ENCODE measurements around the gene LIN54.
"Not testable (repeated sequence)": the region's sequence is repeated elsewhere in the genome, so short reads cannot be mapped to it uniquely, and the experiment has no call there.

The LIN54 gene

DNA sequence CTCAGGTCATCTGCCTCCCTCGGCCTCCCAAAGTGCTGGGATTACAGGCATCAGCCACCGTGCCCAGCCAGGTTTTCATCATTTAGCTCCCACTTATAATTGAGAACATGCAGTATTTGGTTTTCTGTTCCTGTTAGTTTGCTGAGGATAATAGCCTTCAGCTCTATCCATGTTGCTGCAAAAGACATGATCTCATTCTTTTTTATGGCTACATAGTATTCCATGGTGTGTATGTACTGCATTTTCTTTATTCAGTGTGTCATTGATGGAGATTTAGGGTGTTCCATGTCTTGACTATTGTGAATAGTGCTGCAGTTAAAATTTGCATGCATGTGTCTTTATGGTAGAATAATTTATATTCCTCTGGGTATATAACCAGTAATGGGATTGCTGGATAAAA, 96.7 kb downstream of the LIN54 start:
- not testable (repeated sequence) for H3K9me3 ChIP-seq (ENCODE audit: insufficient read depth, low read depth, low read length); H3K27me3 ChIP-seq (ENCODE audit: insufficient read depth, low read length); H4K8ac ChIP-seq (ENCODE audit: low read depth, low read length); H3K4me1 ChIP-seq (ENCODE audit: control insufficient read depth in 1 of 2, insufficient read depth in 2 of 2, low read length in 2 of 2); H3K4ac ChIP-seq (ENCODE audit: low read depth, low read length); H3K14ac ChIP-seq (ENCODE audit: low read length); H2BK120ac ChIP-seq (ENCODE audit: insufficient read depth, low read length, poor library complexity); H3K36me3 ChIP-seq (ENCODE audit: control insufficient read depth in 1 of 2, insufficient read depth in 2 of 2, low read length in 2 of 2); H2BK5ac ChIP-seq (ENCODE audit: low read depth, low read length, poor library complexity); DNase-seq; H3K79me2 ChIP-seq (ENCODE audit: control insufficient read depth, insufficient read depth, low read length, poor library complexity); H3K27ac ChIP-seq (ENCODE audit: low read depth, low read length); H4K91ac ChIP-seq (ENCODE audit: low read depth, low read length); H3K79me1 ChIP-seq (ENCODE audit: low read length); H4K12ac ChIP-seq (ENCODE audit: low read depth, low read length); H3K4me3 ChIP-seq (ENCODE audit: low read depth, low read length); H3K4me2 ChIP-seq (ENCODE audit: low read length); H2AK5ac ChIP-seq (ENCODE audit: low read length); H2AFZ ChIP-seq (ENCODE audit: insufficient read depth, low read length, poor library complexity); H3K18ac ChIP-seq (ENCODE audit: low read length); H2BK12ac ChIP-seq (ENCODE audit: low read length); H3K9ac ChIP-seq (ENCODE audit: low read length); H3K23ac ChIP-seq (ENCODE audit: low read length)
- no CpG with 5 or more reads among the region's 2 CpGs for WGBS (ENCODE audit: extremely low coverage, insufficient coverage, insufficient read length)

DNA sequence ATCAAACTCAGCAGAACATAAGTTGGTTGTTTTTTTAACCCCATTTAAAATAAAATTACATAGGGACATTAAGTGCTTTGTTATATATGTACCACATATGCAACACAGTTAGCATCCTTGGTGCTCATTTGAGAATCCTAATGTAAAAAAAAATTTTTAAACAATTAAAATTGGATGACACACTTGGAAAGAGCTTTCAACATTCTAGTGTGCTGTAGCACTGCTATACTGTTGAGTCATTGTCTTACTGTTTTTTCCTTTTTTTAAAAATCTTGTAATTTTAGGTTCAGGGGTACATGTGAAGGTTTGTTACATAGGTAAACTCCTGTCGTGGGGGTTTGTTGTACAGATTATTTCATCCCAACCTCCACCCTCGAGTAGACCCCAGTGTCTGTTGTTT, 97.3 kb downstream of the LIN54 start:
- no peak for DNase-seq
- H3K79me2 ChIP-seq (ENCODE audit: control insufficient read depth, insufficient read depth, low read length, poor library complexity), result no peaks in the 10 kb centered on the region
- H3K9me3 ChIP-seq (ENCODE audit: insufficient read depth, low read depth, low read length), result no peaks in the 10 kb centered on the region
- no peaks in the 10 kb centered on the region for H3K4me1 ChIP-seq (ENCODE audit: control insufficient read depth in 1 of 2, insufficient read depth in 2 of 2, low read length in 2 of 2)
- H3K27me3 ChIP-seq (ENCODE audit: insufficient read depth, low read length), result no peaks in the 10 kb centered on the region
- no peak overlapping the region for H4K12ac ChIP-seq (ENCODE audit: low read depth, low read length)
- H3K79me1 ChIP-seq (ENCODE audit: low read length), result no peaks in the 10 kb centered on the region
- no peak overlapping the region for H2BK12ac ChIP-seq (ENCODE audit: low read length)
- no peak overlapping the region for H4K8ac ChIP-seq (ENCODE audit: low read depth, low read length)
- H4K91ac ChIP-seq (ENCODE audit: low read depth, low read length), result no peak overlapping the region
- no peak overlapping the region for H3K14ac ChIP-seq (ENCODE audit: low read length)
- H3K18ac ChIP-seq (ENCODE audit: low read length), result no peak overlapping the region
- H3K4ac ChIP-seq (ENCODE audit: low read depth, low read length), result no peak overlapping the region
- no peak overlapping the region for H2AK5ac ChIP-seq (ENCODE audit: low read length)
- no peak overlapping the region for H3K4me3 ChIP-seq (ENCODE audit: low read depth, low read length)
- no peak overlapping the region for H3K23ac ChIP-seq (ENCODE audit: low read length)
- WGBS (ENCODE audit: extremely low coverage, insufficient coverage, insufficient read length), result no CpG with 5 or more reads among the region's 2 CpGs
- H2BK120ac ChIP-seq (ENCODE audit: insufficient read depth, low read length, poor library complexity), result no peak overlapping the region
- no peak overlapping the region for H2AFZ ChIP-seq (ENCODE audit: insufficient read depth, low read length, poor library complexity)
- H3K4me2 ChIP-seq (ENCODE audit: low read length), result no peak overlapping the region
- no peak overlapping the region for H2BK5ac ChIP-seq (ENCODE audit: low read depth, low read length, poor library complexity)
- no peak overlapping the region for H3K27ac ChIP-seq (ENCODE audit: low read depth, low read length)
- no peak overlapping the region for H3K9ac ChIP-seq (ENCODE audit: low read length)
- H3K36me3 ChIP-seq (ENCODE audit: control insufficient read depth in 1 of 2, insufficient read depth in 2 of 2, low read length in 2 of 2), result peaks cover 4 to 9% of the 10 kb centered on the region in 2 experiments

DNA sequence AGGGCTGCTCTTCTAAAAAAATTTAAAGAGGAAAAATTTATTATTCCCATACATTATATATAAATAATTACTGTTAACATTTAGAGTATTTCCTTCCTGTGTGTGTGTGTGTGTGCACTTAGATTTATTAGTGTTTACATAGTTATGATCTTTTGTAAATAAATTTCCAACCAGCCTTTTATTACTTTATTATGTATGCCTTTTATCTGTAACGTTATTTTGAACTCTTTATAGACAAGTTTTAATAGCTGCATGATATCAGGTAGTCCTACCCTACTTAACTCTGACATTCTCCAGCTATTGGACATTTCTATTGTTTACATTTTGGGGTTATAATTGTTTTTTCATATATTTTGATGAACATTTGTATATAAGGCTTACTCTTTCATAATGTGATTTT, 101.3 kb downstream of the LIN54 start:
- no peak overlapping the region for H4K12ac ChIP-seq (ENCODE audit: low read depth, low read length)
- H3K27me3 ChIP-seq (ENCODE audit: insufficient read depth, low read length), result no peaks in the 10 kb centered on the region
- H2AFZ ChIP-seq (ENCODE audit: insufficient read depth, low read length, poor library complexity), result no peak overlapping the region
- no peaks in the 10 kb centered on the region for H3K79me2 ChIP-seq (ENCODE audit: control insufficient read depth, insufficient read depth, low read length, poor library complexity)
- H3K9ac ChIP-seq (ENCODE audit: low read length), result no peak overlapping the region
- H2BK12ac ChIP-seq (ENCODE audit: low read length), result no peak overlapping the region
- DNase-seq, result no peak
- H2BK5ac ChIP-seq (ENCODE audit: low read depth, low read length, poor library complexity), result no peak overlapping the region
- H3K9me3 ChIP-seq (ENCODE audit: insufficient read depth, low read depth, low read length), result no peaks in the 10 kb centered on the region
- no peak overlapping the region for H2BK120ac ChIP-seq (ENCODE audit: insufficient read depth, low read length, poor library complexity)
- no CpG with 5 or more reads among the region's 1 CpG for WGBS (ENCODE audit: extremely low coverage, insufficient coverage, insufficient read length)
- no peak overlapping the region for H3K14ac ChIP-seq (ENCODE audit: low read length)
- no peak overlapping the region for H3K4ac ChIP-seq (ENCODE audit: low read depth, low read length)
- H3K4me3 ChIP-seq (ENCODE audit: low read depth, low read length), result no peak overlapping the region
- no peak overlapping the region for H3K18ac ChIP-seq (ENCODE audit: low read length)
- peaks cover 4 to 6% of the 10 kb centered on the region in 2 experiments for H3K36me3 ChIP-seq (ENCODE audit: control insufficient read depth in 1 of 2, insufficient read depth in 2 of 2, low read length in 2 of 2)
- no peak overlapping the region for H3K23ac ChIP-seq (ENCODE audit: low read length)
- no peak overlapping the region for H4K8ac ChIP-seq (ENCODE audit: low read depth, low read length)
- H3K4me2 ChIP-seq (ENCODE audit: low read length), result no peak overlapping the region
- H3K27ac ChIP-seq (ENCODE audit: low read depth, low read length), result no peak overlapping the region
- no peak overlapping the region for H2AK5ac ChIP-seq (ENCODE audit: low read length)
- no peaks in the 10 kb centered on the region for H3K79me1 ChIP-seq (ENCODE audit: low read length)
- no peaks in the 10 kb centered on the region for H3K4me1 ChIP-seq (ENCODE audit: control insufficient read depth in 1 of 2, insufficient read depth in 2 of 2, low read length in 2 of 2)
- H4K91ac ChIP-seq (ENCODE audit: low read depth, low read length), result no peak overlapping the region

DNA sequence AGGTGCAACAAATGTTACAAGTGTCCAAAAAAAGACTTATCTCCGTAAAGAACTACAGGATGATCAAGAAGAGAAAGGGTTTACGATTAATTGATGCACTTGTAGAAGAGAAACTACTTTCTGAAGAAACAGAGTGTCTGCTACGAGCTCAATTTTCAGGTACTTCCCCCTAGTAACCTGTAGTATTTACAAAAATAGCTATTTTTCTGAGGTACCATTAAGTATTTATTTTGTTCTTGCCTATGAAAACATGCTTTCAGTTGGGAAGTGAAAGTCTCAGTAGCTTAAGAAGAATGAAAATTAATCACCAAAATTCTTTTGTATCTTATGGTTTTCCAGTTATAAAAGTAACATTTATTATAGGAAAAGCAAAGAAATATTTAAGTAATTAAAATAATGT, 104.2 kb downstream of the LIN54 start:
- Histone ChIP-seq H3K4me3 (ENCODE audit: low read depth, low read length) (no peak overlapping the region), H2BK12ac (ENCODE audit: low read length) (no peak overlapping the region), H3K18ac (ENCODE audit: low read length) (no peak overlapping the region), H4K91ac (ENCODE audit: low read depth, low read length) (no peak overlapping the region), H3K36me3 (ENCODE audit: control insufficient read depth in 1 of 2, insufficient read depth in 2 of 2, low read length in 2 of 2) (peaks cover 4 to 6% of the 10 kb centered on the region in 2 experiments), H3K27ac (ENCODE audit: low read depth, low read length) (no peak overlapping the region), H3K23ac (ENCODE audit: low read length) (no peak overlapping the region), H3K79me1 (ENCODE audit: low read length) (no peaks in the 10 kb centered on the region), H3K4me2 (ENCODE audit: low read length) (no peak overlapping the region), H3K4me1 (ENCODE audit: control insufficient read depth in 1 of 2, insufficient read depth in 2 of 2, low read length in 2 of 2) (no peaks in the 10 kb centered on the region), H2BK5ac (ENCODE audit: low read depth, low read length, poor library complexity) (no peak overlapping the region), H3K27me3 (ENCODE audit: insufficient read depth, low read length) (no peaks in the 10 kb centered on the region), H2AK5ac (ENCODE audit: low read length) (no peak overlapping the region), H4K8ac (ENCODE audit: low read depth, low read length) (no peak overlapping the region), H3K9ac (ENCODE audit: low read length) (no peak overlapping the region), H3K9me3 (ENCODE audit: insufficient read depth, low read depth, low read length) (no peaks in the 10 kb centered on the region), H4K12ac (ENCODE audit: low read depth, low read length) (no peak overlapping the region), H2AFZ (ENCODE audit: insufficient read depth, low read length, poor library complexity) (no peak overlapping the region), H3K79me2 (ENCODE audit: control insufficient read depth, insufficient read depth, low read length, poor library complexity) (no peaks in the 10 kb centered on the region), H3K14ac (ENCODE audit: low read length) (no peak overlapping the region), H2BK120ac (ENCODE audit: insufficient read depth, low read length, poor library complexity) (no peak overlapping the region), H3K4ac (ENCODE audit: low read depth, low read length) (no peak overlapping the region)
- WGBS (ENCODE audit: extremely low coverage, insufficient coverage, insufficient read length), result no CpG with 5 or more reads among the region's 3 CpGs
- DNase-seq, result no peak

All from trophoblast cell (in vitro differentiated cells and primary cell).